GM18507 (cell line): ENCODE data around the gene NAGLU.
A peak's percentile ranks its signal among the peaks of the same experiment; 100 is the strongest.
"Not testable (repeated sequence)": the region's sequence is repeated elsewhere in the genome, so short reads cannot be mapped to it uniquely, and the experiment has no call there.

Experiments
- DNase-seq: peaks from one replicate; pipeline ENCODE4 v3.0.0; 2011; ENCODE audit warnings: low read depth; ENCODE audit not compliant: insufficient read length; ENCODE audit errors: extremely low spot score
- FAIRE-seq: peaks from 2 replicates; lab custom pipeline; 2011; peaks lifted over from hg19 to GRCh38; lab: Jason Lieb, UNC

Gene NAGLU

GRCh38 chr17:42540558-42540957, 4.5 kb downstream of the NAGLU start:
- FAIRE-seq, DNase-seq: not testable (repeated sequence)

DNA sequence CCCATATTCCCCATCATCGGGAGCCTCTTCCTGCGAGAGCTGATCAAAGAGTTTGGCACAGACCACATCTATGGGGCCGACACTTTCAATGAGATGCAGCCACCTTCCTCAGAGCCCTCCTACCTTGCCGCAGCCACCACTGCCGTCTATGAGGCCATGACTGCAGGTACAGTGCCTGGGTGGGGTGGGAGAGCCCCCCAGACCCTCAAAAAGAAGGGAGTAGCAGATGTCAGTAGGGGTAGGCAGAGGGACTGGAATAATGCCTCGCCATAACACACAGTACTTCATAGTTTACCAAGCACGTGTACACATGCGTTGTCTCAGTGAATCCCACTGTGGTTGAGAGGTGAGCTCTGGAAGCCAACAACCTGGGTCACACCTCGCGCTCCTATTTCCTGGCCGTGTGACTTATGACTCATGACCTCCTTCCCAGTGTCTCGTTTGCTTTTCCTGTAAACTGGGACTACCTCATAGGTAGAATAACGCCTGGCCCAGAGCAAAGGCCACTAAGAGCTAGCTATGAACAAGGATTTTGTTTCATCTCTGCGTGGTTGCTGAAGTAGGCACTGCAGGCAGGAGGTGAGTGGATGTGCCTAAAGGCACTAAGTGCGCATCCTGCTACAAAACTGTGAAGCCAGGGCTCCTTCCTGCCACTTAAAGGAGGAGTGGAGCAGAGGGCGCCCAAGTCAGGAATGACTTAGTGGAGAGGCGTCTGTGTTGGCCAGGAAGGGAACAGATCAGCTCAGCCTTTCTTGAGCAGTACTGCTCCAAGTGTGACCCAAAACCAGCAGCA, 5.2 kb downstream of the NAGLU start:
- DNase-seq (no peak), FAIRE-seq (no peak)

DNA sequence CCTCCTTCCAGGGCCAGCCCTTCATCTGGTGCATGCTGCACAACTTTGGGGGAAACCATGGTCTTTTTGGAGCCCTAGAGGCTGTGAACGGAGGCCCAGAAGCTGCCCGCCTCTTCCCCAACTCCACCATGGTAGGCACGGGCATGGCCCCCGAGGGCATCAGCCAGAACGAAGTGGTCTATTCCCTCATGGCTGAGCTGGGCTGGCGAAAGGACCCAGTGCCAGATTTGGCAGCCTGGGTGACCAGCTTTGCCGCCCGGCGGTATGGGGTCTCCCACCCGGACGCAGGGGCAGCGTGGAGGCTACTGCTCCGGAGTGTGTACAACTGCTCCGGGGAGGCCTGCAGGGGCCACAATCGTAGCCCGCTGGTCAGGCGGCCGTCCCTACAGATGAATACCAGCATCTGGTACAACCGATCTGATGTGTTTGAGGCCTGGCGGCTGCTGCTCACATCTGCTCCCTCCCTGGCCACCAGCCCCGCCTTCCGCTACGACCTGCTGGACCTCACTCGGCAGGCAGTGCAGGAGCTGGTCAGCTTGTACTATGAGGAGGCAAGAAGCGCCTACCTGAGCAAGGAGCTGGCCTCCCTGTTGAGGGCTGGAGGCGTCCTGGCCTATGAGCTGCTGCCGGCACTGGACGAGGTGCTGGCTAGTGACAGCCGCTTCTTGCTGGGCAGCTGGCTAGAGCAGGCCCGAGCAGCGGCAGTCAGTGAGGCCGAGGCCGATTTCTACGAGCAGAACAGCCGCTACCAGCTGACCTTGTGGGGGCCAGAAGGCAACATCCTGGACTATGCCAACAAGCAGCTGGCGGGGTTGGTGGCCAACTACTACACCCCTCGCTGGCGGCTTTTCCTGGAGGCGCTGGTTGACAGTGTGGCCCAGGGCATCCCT, 7.4 kb downstream of the NAGLU start:
- no peak for DNase-seq
- no peak for FAIRE-seq

DNA sequence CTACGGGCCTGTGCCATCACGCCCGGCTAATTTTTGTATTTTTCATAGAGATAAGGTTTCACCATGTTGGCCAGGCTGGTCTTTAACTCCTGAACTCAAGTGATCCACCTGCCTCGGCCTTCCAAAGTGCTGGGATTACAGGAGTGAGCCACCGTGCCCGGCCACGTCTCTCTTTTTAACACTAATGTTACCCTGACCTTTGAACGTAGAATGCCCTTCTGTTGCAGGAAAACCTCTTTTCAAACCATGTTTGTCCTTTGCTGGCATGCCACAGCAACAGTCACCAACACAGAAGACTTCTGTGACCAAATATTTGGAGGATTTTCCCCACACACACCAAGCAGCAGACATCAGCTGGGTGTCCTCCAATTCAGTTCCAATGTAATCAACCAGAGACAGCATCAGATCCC, 8.8 kb downstream of the NAGLU start:
- DNase-seq (no peak), FAIRE-seq (no peak)

DNA sequence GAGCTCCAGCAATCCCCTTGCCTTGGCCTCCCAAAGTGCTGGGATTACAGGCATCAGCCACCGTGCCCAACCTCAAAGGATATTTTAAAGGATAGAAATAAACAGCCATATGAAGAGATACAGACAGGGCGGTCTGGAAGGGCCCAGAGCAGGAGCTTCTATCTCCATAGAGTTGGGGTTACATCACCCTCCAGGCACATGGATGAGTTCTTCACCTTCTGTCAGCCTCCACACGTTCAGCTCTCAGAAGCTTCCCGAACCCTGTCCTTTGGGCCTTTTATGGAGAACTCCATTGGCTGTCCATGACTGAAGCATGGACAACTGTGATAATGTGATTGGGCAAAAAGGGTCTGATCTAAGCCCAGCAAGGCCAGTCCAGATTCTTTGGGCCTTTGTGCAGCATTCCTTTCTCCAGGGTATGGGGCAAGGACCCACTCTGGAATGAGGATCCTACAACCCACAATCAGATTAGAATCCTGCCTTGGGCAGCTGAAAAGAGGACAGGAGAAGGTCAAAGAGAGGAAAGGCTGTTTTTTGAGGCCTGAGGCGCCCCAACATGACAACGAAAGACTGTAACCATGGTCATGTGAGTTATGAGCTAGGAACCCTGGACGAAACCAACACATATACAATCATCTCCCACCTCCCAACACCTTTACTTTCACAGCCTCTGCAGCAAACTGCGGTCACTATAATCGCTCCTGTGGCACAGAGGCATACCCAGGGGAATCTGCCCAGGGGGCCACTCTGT, 9.9 kb downstream of the NAGLU start:
- FAIRE-seq: not testable (repeated sequence)

GRCh38 chr17:42547001-42547461, 11.0 kb downstream of the NAGLU start:
- FAIRE-seq: no peak
- no peak for DNase-seq

More for the DNA sequence above, 9.9 kb downstream of the NAGLU start:
- DNase-seq: not testable (repeated sequence)

DNA sequence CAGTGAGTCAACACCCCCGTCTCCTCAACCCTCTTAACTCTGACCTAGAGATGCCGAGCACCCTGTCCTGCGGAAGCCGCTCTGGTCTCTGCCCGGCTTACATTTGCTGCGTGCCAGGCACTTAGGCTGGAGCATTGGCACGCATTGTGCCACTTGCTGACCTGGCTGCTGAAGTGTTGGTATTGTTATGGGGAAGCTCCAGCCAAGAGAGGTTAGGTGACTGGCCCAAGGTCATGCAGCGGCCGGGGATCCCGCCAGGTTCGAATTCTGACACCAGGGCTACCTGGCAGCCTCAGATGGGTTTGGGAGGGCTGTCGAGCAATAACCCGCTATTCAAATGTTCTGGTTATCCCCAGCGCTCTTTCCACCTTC, 11.6 kb downstream of the NAGLU start:
- DNase-seq: no peak
- FAIRE-seq: no peak

GRCh38 chr17:42548070-42548837, 12.2 kb downstream of the NAGLU start:
- DNase-seq: peak; percentile 90
- peak; percentile 94 for FAIRE-seq

DNA sequence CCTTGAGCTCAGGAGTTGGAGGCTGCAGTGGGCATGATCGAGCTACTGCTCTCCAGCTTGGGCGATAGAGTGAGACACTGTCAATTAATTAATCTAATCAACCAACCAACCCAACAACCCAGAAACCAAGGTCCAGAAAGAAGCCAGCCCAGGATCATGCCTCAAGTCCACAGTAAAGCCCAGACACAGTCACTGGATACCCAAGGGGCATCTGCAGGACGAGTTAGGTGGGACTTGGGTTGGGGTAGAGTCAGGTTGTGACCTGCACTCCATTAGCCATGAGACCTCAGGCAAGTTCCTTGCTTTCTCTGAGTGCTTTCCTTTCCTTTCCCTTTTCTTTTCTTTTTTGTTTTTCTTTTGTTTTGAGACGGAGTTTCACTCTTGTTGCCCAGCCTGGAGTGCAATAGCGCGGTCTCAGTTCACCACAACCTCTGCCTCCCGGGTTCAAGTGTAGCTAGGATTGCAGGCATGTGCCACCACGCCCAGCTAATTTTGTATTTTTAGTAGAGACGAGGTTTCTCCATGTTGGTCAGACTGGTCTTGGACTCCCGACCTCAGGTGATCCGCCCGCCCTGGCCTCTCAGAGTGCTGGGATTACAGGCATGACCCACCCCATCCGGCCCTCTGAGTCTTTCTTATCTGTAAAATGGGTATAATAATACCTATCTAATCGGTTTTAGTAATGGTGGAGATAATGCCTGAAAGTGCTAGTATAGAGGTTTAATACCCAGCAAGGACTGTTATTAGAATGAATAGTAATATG, 13.1 kb downstream of the NAGLU start:
- FAIRE-seq (peak; percentile 38), DNase-seq (no peak)

GRCh38 chr17:42552736-42553135, 16.7 kb downstream of the NAGLU start, which contains the start of gene HSD17B1:
HSD17B1 (plus strand) TSS chr17:42552923; CDS start chr17:42552934, 11 bp downstream.
- not testable (repeated sequence) for DNase-seq, FAIRE-seq

GRCh38 chr17:42553161-42553818, 17.2 kb downstream of the NAGLU start:
- FAIRE-seq (no peak), DNase-seq (no peak)

- DNase-seq (no peak), FAIRE-seq (peak; percentile 18)
Observed at GRCh38 chr17:42553866-42554249, 17.8 kb downstream of the NAGLU start.

- peak; percentile 81 for FAIRE-seq
- DNase-seq: peak; percentile 77
Observed at GRCh38 chr17:42554250-42555121, 18.4 kb downstream of the NAGLU start.

- no peak for FAIRE-seq
- no peak for DNase-seq
Observed at GRCh38 chr17:42555122-42555622, 19.1 kb downstream of the NAGLU start.

DNA sequence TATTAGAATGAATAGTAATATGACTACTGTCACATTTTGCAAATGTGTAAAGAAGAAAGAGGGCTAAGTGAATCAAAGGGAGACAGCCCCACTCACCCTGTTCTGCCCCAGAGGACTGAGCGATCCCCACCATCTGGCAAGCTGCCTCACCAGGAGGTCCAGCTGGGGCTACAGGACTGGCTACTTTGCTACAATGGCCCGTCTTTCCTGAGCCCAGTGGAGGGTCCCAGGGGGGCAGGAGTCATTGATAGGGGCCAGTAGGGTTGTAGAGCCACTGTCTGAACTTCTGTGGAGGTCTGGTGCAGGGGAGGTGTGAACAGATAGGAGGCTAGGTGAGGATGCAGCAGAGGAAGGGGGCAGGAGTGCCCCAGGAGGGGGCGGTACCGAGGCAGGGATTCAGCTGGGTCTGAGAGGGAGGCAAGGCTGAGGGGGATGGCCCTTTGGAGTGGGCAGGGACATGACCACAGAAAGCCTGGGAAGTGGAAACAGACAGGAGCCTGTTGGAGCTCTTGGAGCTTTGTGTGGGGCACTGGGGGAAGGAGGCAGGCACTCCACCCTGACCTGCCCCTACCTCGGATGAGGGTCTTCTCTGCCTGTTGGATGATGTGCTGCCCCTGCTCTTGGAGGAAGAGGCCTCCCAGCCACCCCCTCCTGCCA, 20.0 kb downstream of the NAGLU start:
- FAIRE-seq: peak; percentile 76
- DNase-seq: not testable (repeated sequence)

DNA sequence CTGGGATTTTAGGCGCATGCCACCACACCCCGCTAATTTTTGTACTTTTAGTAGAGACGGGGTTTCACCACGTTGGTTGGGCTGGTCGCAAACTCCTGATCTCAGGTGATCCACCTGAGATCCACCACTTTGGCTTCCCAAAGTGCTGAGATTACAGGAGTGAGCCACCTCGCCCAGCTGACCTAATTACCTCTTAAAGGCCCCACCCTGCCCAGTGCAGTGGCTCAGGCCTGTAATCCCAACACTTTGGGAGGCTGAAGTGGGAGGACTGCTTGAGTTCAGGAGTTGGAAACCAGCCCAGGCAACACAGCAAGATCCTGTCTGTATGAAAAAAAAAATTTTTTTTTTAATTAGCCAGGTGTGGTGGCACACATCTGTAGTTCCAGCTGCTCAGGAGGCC, 23.0 kb downstream of the NAGLU start:
- FAIRE-seq (no peak), DNase-seq (no peak)
